Ishikawa (cell line): ENCODE measurements around the gene AMT.

Experiments used
- EGR1 ChIP-seq: IDR thresholded peaks from 2 replicates; pipeline ENCODE4 v1.6.1; 2012
- EP300 ChIP-seq: IDR thresholded peaks from 2 replicates; pipeline ENCODE4 v1.6.1; 2012; ENCODE audit warnings: borderline replicate concordance
- FOXM1 ChIP-seq: IDR thresholded peaks from 2 replicates; pipeline ENCODE4 v1.6.1; 2012; ENCODE audit warnings: low read depth, borderline replicate concordance
- MAX ChIP-seq: IDR thresholded peaks from 2 replicates; pipeline ENCODE4 v1.6.1; 2012
- RAD21 ChIP-seq: IDR thresholded peaks from 2 replicates; pipeline ENCODE4 v1.6.1; 2012; ENCODE audit warnings: low read depth
- REST ChIP-seq: IDR thresholded peaks from 2 replicates; pipeline ENCODE4 v1.6.1; 2012; ENCODE audit warnings: low read depth, mild to moderate bottlenecking
- TAF1 ChIP-seq: IDR thresholded peaks from 2 replicates; pipeline ENCODE4 v1.6.1; 2012; ENCODE audit warnings: low read depth, mild to moderate bottlenecking
- TCF12 ChIP-seq: IDR thresholded peaks from 2 replicates; pipeline ENCODE4 v1.6.1; 2012; ENCODE audit warnings: low read depth
- USF1 ChIP-seq: IDR thresholded peaks from 2 replicates; pipeline ENCODE4 v1.6.1; 2012
- YY1 ChIP-seq: IDR thresholded peaks from 2 replicates; pipeline ENCODE4 v1.6.1; 2012; ENCODE audit warnings: low read depth

- TF ChIP-seq TCF12 (no peak), EGR1 (no peak), REST (no peak), RAD21 (no peak), MAX (no peak), FOXM1 (no peak), EP300 (no peak), USF1 (no peak), YY1 (no peak), TAF1 (no peak)
Measured at GRCh38 chr3:49389297-49389696, 33.0 kb downstream of the AMT start.
